ENCODE measurements around the gene CLDN1.
A peak's percentile ranks its signal among the peaks of the same experiment; 100 is the strongest.

CLDN1 gene

GRCh38 chr3:190321789-190322603 is at the start of gene CLDN1:
CLDN1 (minus strand) TSS chr3:190322446; CDS start chr3:190322206, 240 bp downstream.
- peak; percentile 33 for DNase-seq (ENCODE audit: low spot score)

DNA sequence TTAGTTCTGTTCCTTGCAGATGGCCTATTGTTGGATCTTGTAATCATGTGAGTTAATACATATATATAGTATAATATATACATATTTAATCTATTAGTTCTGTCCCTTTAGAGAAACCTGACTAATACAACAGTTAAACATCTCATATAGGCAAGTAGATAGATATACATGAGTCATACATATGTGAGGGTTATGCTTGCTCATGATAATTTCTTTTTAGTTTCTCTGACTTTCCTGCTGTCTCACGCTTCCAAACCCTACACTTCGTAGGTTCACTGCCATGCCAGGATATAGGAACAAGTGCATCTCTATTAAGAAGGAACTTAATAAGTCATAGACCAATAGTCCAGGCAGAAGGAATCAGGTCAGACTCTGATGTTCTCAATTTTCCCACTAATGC is 48.9 kb upstream of the CLDN1 start:
- DNase-seq (ENCODE audit: low spot score), result no peak

- no peak for DNase-seq (ENCODE audit: low spot score)
Measured at GRCh38 chr3:190370369-190370768, 48.1 kb upstream of the CLDN1 start.

DNA sequence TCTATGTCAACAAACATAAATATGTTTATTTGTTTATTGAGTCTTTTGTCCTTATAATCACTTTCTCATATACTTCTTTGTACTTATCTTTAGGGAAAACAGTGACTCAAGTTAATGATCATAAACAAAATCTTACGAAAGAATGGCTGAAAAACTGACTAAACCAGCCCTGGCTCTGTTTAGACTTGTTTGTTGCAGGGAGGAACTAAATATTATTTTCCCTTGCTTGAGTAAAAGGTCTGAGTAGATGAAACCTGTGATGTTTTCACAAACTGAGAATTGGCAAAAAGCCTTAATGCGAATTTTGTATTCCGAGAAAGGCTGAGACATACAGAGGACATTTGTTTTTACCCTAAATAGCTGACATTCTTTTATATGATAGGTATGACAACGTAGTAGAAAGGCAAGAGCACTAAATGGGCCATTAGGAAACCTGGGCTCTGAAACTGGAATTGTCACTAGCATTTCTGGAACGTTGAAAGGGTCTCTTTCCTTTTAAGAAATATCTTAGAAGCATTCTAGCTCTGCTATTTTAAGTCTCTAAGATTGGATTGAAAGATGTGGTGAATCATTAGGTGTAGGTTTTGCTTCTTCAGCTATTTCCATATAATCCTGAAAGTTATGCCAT is 47.5 kb upstream of the CLDN1 start:
- DNase-seq (ENCODE audit: low spot score), result no peak

GRCh38 chr3:190368881-190369280 is 46.6 kb upstream of the CLDN1 start:
- no peak for DNase-seq (ENCODE audit: low spot score)

- DNase-seq (ENCODE audit: low spot score), result no peak
Measured at GRCh38 chr3:190366133-190366532, 43.9 kb upstream of the CLDN1 start.

GRCh38 chr3:190362258-190362657 is 40.0 kb upstream of the CLDN1 start:
- no peak for DNase-seq (ENCODE audit: low spot score)

DNA sequence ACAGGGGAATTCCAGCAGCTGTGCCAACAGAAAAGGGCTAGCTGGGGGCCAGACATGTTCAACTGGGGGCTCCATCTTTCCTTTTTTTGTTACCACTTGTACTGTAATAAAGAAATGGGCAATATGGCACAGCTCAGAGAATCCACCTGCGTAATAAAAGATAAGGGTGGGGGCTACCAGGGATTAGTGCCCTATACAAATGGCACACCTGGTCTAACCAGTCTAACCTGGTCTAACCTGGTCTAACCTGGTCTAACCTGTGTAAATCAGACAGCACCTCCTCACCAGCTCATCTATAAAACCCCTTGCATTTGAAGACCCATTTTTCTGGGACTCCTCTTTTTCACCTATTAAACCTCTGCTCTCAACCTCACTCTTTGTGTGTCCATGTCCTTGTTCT is 39.5 kb upstream of the CLDN1 start:
- no peak for DNase-seq (ENCODE audit: low spot score)

- DNase-seq (ENCODE audit: low spot score), result no peak
Measured at GRCh38 chr3:190360228-190360627, 38.0 kb upstream of the CLDN1 start.

GRCh38 chr3:190359813-190360212 is 37.6 kb upstream of the CLDN1 start:
- no peak for DNase-seq (ENCODE audit: low spot score)

GRCh38 chr3:190357468-190357867 is 35.2 kb upstream of the CLDN1 start:
- DNase-seq (ENCODE audit: low spot score), result no peak

DNA sequence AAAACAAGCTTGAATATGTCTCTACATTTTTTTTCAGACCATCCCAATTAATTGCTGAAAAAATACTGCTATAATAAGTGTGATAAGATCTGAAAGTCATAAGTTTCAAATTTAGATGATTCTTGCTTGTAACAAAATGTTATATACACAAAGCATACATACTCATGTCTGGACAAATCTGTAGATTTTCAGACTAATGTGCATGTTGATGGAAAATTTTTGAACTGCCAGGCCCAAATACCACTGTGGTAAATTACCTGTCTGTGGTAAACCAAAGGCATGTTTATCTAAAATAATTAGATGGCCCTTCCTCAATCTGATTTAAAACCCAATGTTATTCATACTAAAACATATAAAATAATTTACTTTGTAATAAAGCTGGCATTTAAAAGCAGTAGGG is 34.0 kb upstream of the CLDN1 start:
- DNase-seq (ENCODE audit: low spot score), result no peak

DNA sequence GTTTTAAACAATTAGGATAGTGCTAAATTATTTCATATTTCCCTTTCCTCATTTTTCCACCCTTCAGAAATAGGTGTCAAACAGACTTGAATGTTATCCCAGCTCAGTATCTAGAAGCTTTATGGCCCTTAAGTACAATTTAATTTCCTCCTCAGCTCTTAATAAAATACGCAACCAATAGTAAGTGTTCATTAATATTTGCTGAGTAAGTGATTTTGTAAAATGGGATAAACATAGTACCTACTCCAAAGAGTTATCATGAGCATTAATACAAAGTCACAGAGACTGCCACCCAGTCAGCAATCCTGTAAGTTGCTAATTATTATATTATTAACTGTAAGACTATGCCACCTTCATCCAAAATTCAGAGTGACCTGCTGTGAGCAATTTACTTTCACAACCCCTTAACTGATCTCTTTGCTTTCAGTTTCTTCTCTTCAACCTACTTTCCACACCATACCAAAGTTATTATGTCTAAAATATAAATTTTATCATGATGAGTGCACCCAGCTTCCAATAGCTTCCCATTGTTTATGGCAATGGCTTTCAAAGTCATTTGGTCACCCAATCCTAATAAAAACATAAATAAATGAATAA is 30.7 kb upstream of the CLDN1 start:
- no peak for DNase-seq (ENCODE audit: low spot score)

DNA sequence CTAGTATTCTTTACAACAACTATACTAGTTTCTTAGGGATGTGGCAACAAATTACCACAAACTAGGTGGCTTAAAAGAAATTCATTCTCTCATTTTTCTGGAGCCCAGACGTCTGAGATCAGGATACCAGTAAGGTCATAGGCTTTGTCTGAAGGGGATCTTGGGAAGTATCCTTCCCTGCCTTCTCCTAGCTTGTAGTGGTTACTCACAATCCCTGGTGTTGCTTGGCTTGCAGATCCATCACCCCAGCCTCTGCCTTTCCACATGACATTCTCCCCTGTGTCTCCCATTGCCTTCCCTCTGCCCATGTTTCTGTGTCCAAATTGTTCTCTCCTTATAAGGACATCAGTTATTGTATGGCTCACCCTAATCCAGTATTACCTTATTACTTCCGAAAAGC is 24.3 kb upstream of the CLDN1 start:
- no peak for DNase-seq (ENCODE audit: low spot score)

- DNase-seq (ENCODE audit: low spot score), result no peak
Measured at GRCh38 chr3:190345878-190346277, 23.6 kb upstream of the CLDN1 start.

DNA sequence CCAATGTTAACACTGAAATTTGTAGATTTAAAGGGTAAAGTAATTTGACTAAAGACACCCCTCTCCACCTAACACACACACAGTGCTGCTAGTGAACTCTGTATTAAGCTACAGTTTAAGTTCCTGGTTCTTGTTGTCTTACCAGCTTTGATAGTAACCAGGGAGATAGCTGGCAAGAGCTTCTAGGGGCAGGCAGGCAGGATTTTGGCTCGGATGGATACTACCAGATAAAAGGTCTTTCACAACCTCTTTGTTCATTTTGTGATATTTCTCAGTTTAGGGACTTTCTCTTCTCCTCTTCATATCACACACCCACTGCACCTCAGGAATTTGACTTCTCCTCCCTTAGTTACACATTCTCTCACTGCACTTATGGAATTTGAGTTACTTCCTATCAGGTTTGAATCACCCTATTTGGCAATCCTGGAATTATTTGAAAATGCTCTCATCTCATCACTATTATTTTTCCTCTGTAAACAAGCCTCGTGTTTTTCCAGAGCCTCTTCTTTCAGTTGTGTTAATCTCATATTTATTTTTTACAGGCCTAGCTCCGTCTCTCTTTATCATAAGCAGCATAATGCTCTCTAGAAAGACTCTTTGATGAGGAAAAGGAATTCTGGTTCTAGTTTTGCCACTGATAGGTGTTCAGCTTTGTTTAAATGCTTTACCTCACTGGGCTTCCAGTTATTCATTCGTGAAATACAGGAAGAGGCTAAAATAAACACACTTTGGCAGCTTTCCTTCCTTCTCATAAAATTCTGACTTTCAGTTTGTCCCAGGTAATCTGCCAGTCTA is 23.0 kb upstream of the CLDN1 start:
- DNase-seq (ENCODE audit: low spot score), result no peak

DNA sequence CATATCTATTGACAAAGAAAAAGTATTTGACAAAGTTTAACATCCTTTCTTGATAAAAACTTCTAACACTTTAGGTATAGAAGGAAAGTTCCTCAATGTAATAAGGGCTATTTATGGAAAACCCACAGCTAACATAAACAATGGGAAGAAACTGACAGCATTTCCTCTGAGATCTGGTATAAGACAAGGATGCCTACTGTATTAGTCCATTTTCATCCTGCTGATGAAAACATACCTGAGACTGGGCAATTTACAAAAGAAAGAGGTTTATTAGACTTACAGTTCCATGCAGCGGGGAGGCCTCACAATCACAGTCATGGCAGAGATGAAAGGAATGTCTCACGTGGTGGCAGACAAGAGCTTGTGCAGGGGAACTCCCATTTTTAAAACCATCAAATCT is 17.8 kb upstream of the CLDN1 start:
- DNase-seq (ENCODE audit: low spot score), result no peak

DNA sequence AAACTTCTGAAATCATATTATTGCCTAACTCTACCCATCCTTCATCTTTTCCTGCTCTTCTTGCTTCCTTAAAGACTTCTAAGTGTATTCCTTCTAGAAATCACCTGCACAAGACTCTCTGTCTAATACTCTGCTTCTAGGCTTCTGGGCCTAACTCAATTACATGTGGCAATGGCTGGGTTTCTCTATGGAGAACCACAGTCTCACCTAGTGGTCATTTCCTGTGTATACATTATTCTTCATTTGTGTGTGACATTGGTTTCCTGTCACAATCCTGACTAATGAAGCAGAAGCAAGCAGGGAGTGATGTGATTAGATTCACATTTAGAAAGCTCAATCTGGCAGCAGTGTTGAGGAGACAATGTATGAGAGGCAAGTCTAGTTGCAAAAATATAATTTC is 16.9 kb upstream of the CLDN1 start:
- DNase-seq (ENCODE audit: low spot score), result no peak

GRCh38 chr3:190338717-190339116 is 16.5 kb upstream of the CLDN1 start:
- no peak for DNase-seq (ENCODE audit: low spot score)

GRCh38 chr3:190337301-190337700 is 15.1 kb upstream of the CLDN1 start:
- DNase-seq (ENCODE audit: low spot score), result no peak

DNA sequence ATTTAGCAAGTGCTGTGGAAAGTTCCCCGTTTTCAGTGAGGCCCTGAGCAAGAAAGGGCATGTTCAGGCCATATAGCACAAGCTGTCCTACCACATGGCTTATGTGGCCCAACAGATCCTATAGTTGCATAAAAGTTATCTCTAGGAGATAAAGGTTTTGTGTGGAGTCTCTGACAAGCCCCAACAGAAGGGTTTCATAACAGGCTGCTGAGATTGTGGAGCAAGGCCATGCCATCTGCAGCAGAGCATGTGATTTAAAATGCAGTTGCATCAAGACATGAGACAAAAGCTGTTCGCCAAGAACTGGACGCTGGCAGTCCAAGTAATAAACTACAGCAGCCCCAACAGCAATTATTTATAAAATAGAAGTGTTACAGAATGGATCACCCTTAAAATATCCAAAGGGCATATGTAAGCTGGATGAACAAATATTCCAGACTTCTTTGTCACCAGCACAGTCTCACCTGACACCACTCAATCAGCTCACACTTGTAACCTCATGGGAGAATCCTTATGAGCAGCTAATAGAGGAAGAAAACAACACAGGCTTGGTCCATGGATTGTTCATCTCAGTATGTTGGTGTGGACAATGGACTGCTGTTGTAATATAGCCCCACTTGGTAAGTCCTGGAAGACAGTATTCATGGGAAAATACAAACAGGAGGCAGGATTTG is 14.4 kb upstream of the CLDN1 start:
- DNase-seq (ENCODE audit: low spot score), result no peak

DNA sequence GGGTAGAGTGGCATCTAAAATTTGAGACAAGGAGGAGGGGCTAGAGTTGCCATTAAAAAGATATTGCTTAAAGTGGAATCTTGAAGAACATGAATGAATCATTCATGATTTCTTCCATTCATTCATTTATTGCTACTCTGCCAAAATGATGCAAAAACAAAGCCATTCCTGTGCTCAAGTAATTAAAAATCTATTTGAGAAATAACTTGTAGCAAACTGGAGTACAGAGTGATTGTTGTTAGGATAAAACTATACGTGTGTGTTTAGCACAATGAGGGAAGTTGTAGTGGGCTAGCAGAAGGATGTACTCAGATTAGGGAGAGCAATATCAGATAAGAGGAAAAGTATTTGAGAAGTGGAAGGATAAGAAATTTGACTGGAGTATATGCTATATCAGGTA is 11.7 kb upstream of the CLDN1 start:
- no peak for DNase-seq (ENCODE audit: low spot score)
